CD4-positive, alpha-beta T cell (primary cell): ENCODE results near the gene KIAA1614. TPM values are rescaled to one million over a fixed set of nuclear protein-coding genes. Genes with fewer than 3 reads are reported as not detected.
A peak's percentile ranks its signal among the peaks of the same experiment; 100 is the strongest.

Source experiments
- ATAC-seq: fragments of 200-7000 bp; cut with Tn5 transposase; one replicate; pipeline ENCODE4 v1.10.0; 2022; ENCODE audit warnings: mild to moderate bottlenecking; ENCODE audit not compliant: poor library complexity
- CTCF ChIA-PET: fragments of 350-600 bp; sonication (Branson Sonifier 250); formaldehyde crosslinking; loops from one replicate; lab custom pipeline; 2021; ENCODE audit warnings: antibody characterized with exemption, inconsistent platforms; lab: Charles Lee
- POLR2A ChIA-PET: fragments of 350-600 bp; sonication (Branson Sonifier 250); formaldehyde crosslinking; loops from one replicate; lab custom pipeline; 2021; ENCODE audit warnings: antibody characterized with exemption, inconsistent platforms; lab: Charles Lee
- DNase-seq, 14 experiments: peaks; one replicate each; pipeline ENCODE4 v3.0.0-alpha.2; 2013 to 2020; ENCODE audit warnings: mixed read lengths in 2 of 14
- H3K27ac ChIP-seq, 2 donors: one replicate each; pipeline versions ENCODE4 v1.5.1 to v1.7.0; 2013; ENCODE audit warnings: low read length in 2 of 2, low read depth in 1 of 2, mild to moderate bottlenecking in 1 of 2
- H3K27me3 ChIP-seq, 2 experiments: 1 replicate in 1 of 2; 2 replicates in 1 of 2; pipeline versions ENCODE4 v1.6.1 to v1.7.0; 2013; ENCODE audit warnings: low read length in 2 of 2, control low read depth in 1 of 2, mild to moderate bottlenecking in 1 of 2, moderate library complexity in 1 of 2; ENCODE audit not compliant: insufficient read depth in 2 of 2, control insufficient read depth in 1 of 2
- H3K36me3 ChIP-seq: one replicate; pipeline ENCODE4 v1.6.1; 2013; ENCODE audit warnings: low read length, control low read depth; ENCODE audit not compliant: insufficient read depth
- H3K4me1 ChIP-seq: one replicate; pipeline ENCODE4 v1.6.1; 2013; ENCODE audit warnings: low read length, control low read depth; ENCODE audit not compliant: insufficient read depth
- H3K4me3 ChIP-seq: one replicate; pipeline ENCODE4 v1.5.1; 2013; ENCODE audit warnings: mild to moderate bottlenecking, low read length, moderate library complexity
- H3K9me3 ChIP-seq, 2 experiments: 1 replicate in 1 of 2; 2 replicates in 1 of 2; pipeline versions ENCODE4 v1.6.1 to v1.7.0; 2013; ENCODE audit warnings: low read length in 2 of 2, mild to moderate bottlenecking in 2 of 2, control low read depth in 1 of 2, moderate library complexity in 1 of 2; ENCODE audit not compliant: control insufficient read depth in 1 of 2, insufficient read depth in 1 of 2
- H3K27ac Mint-ChIP-seq: one replicate; pipeline ENCODE4 v1.8.0; 2020; ENCODE audit warnings: mixed read lengths
- H3K27me3 Mint-ChIP-seq: one replicate; pipeline ENCODE4 v1.8.0; 2021; ENCODE audit warnings: mixed read lengths
- H3K36me3 Mint-ChIP-seq: one replicate; pipeline ENCODE4 v1.8.0; 2021; ENCODE audit warnings: low read depth, mixed read lengths
- H3K4me1 Mint-ChIP-seq: one replicate; pipeline ENCODE4 v1.8.0; 2021; ENCODE audit warnings: low read depth, mixed read lengths
- H3K4me3 Mint-ChIP-seq: one replicate; pipeline ENCODE4 v1.8.0; 2020; ENCODE audit warnings: mild to moderate bottlenecking, mixed read lengths
- H3K9me3 Mint-ChIP-seq: one replicate; pipeline ENCODE4 v1.8.0; 2020; ENCODE audit warnings: mixed read lengths
- CTCF ChIP-seq: fragments of 200-600 bp; IDR thresholded peaks from one replicate; pipeline ENCODE4 v1.8.0; 2022; ENCODE audit warnings: antibody characterized with exemption, mild to moderate bottlenecking
- intact Hi-C, 2 experiments: fragments of 100-400 bp; cut with DNase I in 1 of 2; cut with micrococcal nuclease in 1 of 2; formaldehyde crosslinking; loops; one replicate each; pipeline versions ENCODE4 v1.15.1 to v1.9.0; 2023 to 2025; cut with DNase I, micrococcal nuclease
- polyA plus RNA-seq, 2 donors: library from polyadenylated mRNA; unstranded; fragments of 120-200 nt; gene quantifications; one replicate each; pipeline ENCODE4 v1.2.1, GENCODE V29; 2013
- total RNA-seq, 174 experiments: library from RNA in 2 of 174; stranded (reverse) in 2 of 174; gene quantifications; one replicate each; pipeline ENCODE4 v1.2.3 and lab custom pipeline; 2021 to 2026

KIAA1614 gene
- total RNA-seq (under 1 TPM; 0.14 to 0.20 TPM), total RNA-seq (lab: John Stamatoyannopoulos, UW) (0 to 0.80 (median 0.30) reads per million in 172 experiments)
- polyA plus RNA-seq (2013, experiment 1 of 2) = 0.43 TPM
- polyA plus RNA-seq (2013, experiment 2 of 2) = 0.72 TPM

DNA sequence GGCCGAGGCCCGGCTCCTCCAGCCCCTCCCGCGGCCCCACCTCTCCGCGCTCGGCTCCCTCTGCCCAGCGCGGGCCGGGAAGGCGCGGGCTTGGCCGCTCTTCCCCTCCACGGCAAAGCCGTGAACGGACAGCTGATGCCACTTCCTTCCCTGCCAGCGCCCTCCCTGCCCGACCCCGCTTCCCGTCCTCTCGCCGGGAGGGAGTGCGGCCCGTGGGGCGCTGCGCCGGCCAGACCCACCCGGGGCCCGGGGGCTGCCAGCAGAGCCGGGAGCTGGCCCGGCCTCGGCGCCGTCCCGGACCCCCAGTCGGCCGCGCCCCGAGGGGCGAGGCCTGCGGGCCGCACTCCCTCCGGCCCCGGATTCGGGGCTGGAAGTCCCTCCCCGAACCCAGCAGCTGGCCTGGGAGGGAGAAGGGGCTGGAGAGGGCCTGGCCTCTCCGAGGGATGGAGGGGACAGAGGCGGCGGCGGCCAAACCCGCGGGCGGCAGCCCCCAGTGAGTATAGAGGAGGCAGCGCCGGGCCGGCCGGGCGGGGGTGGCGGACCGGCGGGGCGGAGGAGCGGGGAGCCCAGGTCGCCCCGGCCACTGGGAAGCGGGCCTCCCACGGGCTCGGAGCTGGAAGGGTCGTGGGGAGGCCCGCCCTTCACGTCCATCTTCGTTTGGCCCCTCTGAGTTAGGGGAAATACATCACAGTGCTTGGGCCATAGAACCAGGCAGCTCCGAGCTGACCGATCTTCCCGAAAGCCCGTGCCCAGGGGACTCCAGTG is at the start of gene KIAA1614:
TSS of gene KIAA1614 (plus strand) at position 97 of the 765 bp plus-strand sequence. CDS start at position 444, 347 bp downstream.
- Mint-ChIP-seq H3K36me3 (no peaks in the 10 kb centered on the region), H3K4me1 (peaks cover 6% of the 10 kb centered on the region), H3K9me3 (no peaks in the 10 kb centered on the region), H3K4me3 (no peak within 1 kb of the TSS), H3K27me3 (peaks cover 53% of the 10 kb centered on the region), H3K27ac (no peak within 1 kb of the TSS)
- ChIA-PET CTCF (no interaction called here), POLR2A (no interaction called here)
- Histone ChIP-seq H3K9me3 (peaks cover 0 to 3% of the 10 kb centered on the region in 2 experiments), H3K4me1 (peaks cover 5% of the 10 kb centered on the region), H3K4me3 (peak within 1 kb of the TSS; percentile 12), H3K27me3 (peaks cover 12 to 33% of the 10 kb centered on the region in 2 experiments), H3K36me3 (no peaks in the 10 kb centered on the region), H3K27ac (no peak within 1 kb of the TSS)
- no peak for DNase-seq
- no peak for TF ChIP-seq CTCF
- ATAC-seq = no peak
- intact Hi-C loops = no loop called here

- Histone ChIP-seq H3K36me3 (peaks cover 17% of the 10 kb centered on the region), H3K4me1 (no peaks in the 10 kb centered on the region), H3K9me3 (no peaks in the 10 kb centered on the region), H3K27me3 (no peaks in the 10 kb centered on the region), H3K4me3 (no peak overlapping the region), H3K27ac (no peak overlapping the region)
- DNase-seq = peak in 6 of 14 experiments; percentile 2 to 67 (median 49)
- POLR2A ChIA-PET = interaction anchor here (0.8 to 1.6 kb wide), 3 partner anchors 232 to 360 kb away, joined by 4 to 5 read pairs (median 5); partner anchors contain the start of genes ACBD6 and XPR1
- Mint-ChIP-seq H3K4me3 (no peak overlapping the region), H3K36me3 (peaks cover 20% of the 10 kb centered on the region), H3K27ac (no peak overlapping the region), H3K4me1 (no peaks in the 10 kb centered on the region), H3K9me3 (no peaks in the 10 kb centered on the region), H3K27me3 (no peaks in the 10 kb centered on the region)
- no peak for ATAC-seq
- peak; percentile 88 for TF ChIP-seq CTCF
- CTCF ChIA-PET = interaction anchor here (1.1 to 4.9 kb wide), 5 partner anchors 17 to 350 kb away, joined by 4 to 41 read pairs (median 9); partner anchors contain the start of gene XPR1
- intact Hi-C loops = loop anchor here in 1 of 2 experiments (5.0 kb wide), 3 partner anchors 231 to 346 kb away; partner anchors contain the start of gene XPR1
Observed at GRCh38 chr1:180863158-180863775, 49.4 kb upstream of the KIAA1614 start.

- no peak for TF ChIP-seq CTCF
- DNase-seq (peak in 2 of 14 experiments; percentile 8 to 22), ATAC-seq (no peak)
- Mint-ChIP-seq H3K4me3 (no peak overlapping the region), H3K27me3 (no peaks in the 10 kb centered on the region), H3K4me1 (no peaks in the 10 kb centered on the region), H3K27ac (no peak overlapping the region), H3K9me3 (no peaks in the 10 kb centered on the region), H3K36me3 (peaks cover 42% of the 10 kb centered on the region)
- H3K27ac ChIP-seq = no peak overlapping the region
- H3K36me3 ChIP-seq = peaks cover 13% of the 10 kb centered on the region
- no peaks in the 10 kb centered on the region for H3K4me1 ChIP-seq
- CTCF ChIA-PET = interaction anchor here (0.6 kb wide), 1 partner anchor 295 kb away, joined by 3 read pairs; no protein-coding TSS in a partner anchor
- POLR2A ChIA-PET = interaction anchor here (0.6 to 0.7 kb wide), 3 partner anchors 260 to 380 kb away, joined by 3 to 4 read pairs (median 3); no protein-coding TSS in a partner anchor
- H3K9me3 ChIP-seq = no peaks in the 10 kb centered on the region
- intact Hi-C loops = loop anchor here (1.0 to 10.0 kb wide), 5 partner anchors 260 to 543 kb away; no protein-coding TSS in a partner anchor
- H3K4me3 ChIP-seq = no peak overlapping the region
- no peaks in the 10 kb centered on the region for H3K27me3 ChIP-seq
Observed at GRCh38 chr1:180881806-180882509, 30.7 kb upstream of the KIAA1614 start.
